Vagina (tissue), 2 donors: ENCODE results near the gene GDF7.

ENCODE experiments used
- CTCF ChIP-seq, 3 experiments: fragments of 450-650 bp in 2 of 3; fragments of 200-600 bp in 1 of 3; sonication (generic) in 1 of 3; IDR thresholded peaks; one replicate each; pipeline ENCODE4 v1.5.1; 2017 to 2019; ENCODE audit warnings: antibody characterized with exemption in 3 of 3, mild to moderate bottlenecking in 2 of 3, moderate library complexity in 2 of 3
- POLR2A ChIP-seq, 2 donors: fragments of 450-650 bp; IDR thresholded peaks; one replicate each; pipeline ENCODE4 v1.6.1; 2017; ENCODE audit warnings: antibody characterized with exemption in 2 of 2, mild to moderate bottlenecking in 2 of 2, moderate library complexity in 2 of 2
- POLR2AphosphoS5 ChIP-seq, 2 donors: sonication (generic); formaldehyde crosslinking; IDR thresholded peaks; one replicate each; pipeline ENCODE4 v1.9.0; 2017; ENCODE audit warnings: antibody characterized with exemption in 2 of 2, mild to moderate bottlenecking in 2 of 2, low read depth in 1 of 2; ENCODE audit not compliant: insufficient read depth in 1 of 2

- TF ChIP-seq CTCF (IDR thresholded peaks at IDR 0.05): peak in 1 of 3 experiments; percentile 5
- no peak for TF ChIP-seq POLR2A (IDR thresholded peaks at IDR 0.05)
- TF ChIP-seq POLR2AphosphoS5 (IDR thresholded peaks at IDR 0.05; ENCODE audit: insufficient read depth in 1 of 2, low read depth in 1 of 2): no peak
These were observed 15.4 kb downstream of the GDF7 start for GRCh38 chr2:20682167-20682920.
